GM19395 (cell line): ENCODE data around the gene KLK8.

Experiments used
- ATAC-seq: cut with Tn5 transposase; IDR thresholded peaks from one replicate; pipeline ENCODE4 v1.9.1; 2021; ENCODE audit warnings: mild to moderate bottlenecking, moderate library complexity; ENCODE audit not compliant: unreplicated experiment

Gene KLK8

DNA sequence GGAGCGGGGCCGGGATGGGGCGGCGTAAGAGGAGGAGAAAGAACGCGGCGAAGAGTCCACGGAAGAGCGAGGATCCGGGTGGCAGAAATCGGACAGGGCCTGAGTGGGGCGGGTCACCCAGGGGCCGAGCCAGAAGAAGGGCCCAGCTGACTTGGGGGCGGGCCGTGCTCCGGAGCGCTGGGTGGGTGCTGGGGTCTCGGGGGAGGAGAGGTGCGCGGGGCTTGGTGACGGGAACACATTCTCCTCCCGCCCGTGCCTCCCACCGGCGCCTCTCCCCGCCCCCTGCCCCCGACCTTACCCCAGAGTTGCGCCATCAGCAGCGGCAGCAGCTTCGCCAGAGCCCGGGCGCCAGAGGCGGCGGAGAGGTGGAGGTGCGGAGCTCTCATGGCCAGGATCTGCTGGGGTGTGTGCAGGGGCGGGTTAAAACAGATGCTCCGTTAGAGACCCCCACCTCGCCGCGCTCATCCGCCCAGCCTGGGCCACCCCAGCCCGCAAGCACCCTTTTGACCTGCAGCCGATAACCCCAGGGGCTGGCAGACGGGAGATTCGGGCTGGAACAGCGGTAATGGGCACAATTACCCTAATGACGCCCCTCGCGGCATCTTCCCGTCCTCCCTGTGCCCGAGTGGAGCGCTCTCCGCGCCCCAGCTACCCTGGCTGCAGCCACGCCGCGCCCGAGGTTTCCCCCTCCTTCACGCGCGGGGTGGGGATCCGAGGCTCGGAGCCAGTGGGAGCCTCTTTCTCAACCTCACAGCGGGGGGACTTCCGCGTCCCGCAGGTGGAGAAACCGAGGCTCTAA is 17.5 kb upstream of the KLK8 start:
- no peak for ATAC-seq

DNA sequence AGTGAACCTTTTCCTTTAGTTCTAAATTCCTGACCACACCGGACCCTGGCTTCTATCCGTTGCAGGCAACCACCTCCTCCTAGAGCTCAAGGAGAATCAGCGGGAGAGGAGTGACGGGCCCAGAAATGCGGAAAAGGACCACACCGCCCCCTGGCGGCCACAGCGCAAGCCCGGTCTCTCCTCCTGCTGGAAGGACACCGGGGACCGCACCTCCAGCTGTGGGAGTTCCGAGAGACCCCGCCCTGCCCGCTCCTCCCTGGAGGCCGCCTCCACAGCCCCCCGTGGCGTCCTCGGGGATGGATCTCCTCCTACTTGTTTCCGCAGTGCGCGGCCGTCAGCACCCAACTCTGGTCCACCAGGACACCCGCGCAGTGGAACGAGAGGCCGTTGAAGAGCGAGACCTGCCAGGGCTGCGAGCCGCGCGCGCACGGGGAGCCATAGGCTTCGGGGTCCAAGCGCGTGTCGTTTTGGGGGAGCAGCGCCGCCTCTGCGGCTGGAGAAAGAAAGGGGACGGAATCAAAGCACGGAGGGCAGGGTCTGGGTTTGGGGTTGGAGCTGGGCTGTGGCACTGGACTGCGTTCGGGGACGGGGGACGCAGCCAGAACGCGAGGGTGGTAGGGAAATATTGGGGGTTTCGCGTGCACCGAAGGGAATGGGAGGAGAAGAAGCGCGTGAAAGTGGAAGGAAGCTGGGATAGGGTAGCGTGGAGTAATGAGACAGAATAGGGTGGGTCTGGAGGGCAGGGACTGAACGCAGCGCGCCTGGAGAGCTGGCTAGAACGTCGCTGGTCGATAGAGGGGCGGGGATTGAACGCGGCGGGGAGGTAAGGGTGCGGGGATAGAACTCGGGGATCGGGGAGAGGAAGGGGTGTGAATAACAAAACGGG is 15.6 kb upstream of the KLK8 start:
- ATAC-seq, result no peak

DNA sequence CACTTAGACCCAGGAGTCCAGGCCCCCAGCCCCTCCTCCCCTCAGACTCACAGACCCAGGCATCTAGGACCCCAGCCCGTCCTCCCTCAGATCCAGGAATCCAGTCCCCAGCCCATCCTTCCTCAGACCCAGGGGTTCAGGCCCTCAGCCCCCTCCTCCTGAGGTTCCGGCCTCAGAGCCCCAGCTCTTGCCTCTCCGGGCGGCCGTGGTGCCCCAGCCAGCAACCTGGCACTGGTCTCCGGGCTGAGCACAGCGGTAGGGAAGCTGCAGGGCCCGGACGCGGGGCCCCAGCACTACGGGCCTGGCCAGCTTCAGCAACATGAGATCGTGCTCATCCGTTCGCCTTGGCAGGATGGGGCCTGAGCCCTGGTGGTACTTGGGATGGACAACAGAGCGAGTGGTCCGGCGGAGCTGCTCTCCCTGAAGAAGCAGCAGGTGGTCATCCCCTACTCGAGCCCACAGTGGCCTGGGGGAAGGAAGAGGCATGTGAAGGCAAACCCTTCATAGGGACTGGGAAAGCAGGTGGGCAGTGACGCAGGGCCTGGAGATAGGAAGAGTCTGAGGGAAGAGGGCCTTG is 14.4 kb upstream of the KLK8 start:
- no peak for ATAC-seq

DNA sequence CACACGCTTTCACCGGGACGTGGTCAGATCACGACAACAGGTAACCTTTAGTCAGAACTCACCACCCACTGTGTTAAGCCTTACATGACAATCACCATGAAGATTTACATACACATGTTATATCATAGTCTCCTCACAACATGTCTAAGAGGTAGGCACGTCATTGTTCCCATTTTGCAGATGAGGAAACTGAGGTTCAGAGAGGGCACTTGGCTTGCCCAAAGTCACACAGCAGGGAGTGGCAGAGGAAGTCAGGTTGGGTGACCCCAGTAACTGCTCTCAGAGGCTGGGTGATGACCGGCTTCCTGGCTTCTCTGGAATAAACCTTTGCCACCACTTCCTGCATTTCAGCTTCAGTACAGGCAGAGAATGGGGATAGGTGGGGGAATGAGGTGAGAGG is 12.8 kb upstream of the KLK8 start:
- ATAC-seq, result no peak

DNA sequence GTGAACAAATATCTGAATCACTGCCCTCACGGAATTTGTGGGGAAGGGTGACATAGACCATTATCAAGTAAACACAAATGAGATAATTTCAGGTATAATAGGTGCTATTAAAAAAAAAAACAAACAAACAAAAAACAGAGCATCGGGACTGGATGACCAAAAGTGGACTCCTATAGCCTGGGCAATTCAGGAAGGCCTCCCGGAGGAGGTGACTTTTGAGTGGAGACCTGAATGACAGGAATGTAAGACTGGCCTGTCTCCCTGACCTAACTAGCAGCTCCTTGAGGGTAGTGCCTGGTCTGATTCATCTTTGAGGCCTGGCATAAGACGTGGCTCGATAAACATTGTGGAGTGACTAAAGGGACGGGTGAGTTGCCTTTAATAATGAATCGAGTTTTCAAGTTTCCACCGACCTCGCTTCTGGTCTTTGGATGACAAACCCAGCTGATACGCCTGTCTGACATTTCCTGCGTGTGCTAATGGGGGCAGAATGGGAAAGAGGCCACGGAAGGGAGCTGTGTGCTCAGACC is 11.3 kb upstream of the KLK8 start:
- ATAC-seq, result no peak

DNA sequence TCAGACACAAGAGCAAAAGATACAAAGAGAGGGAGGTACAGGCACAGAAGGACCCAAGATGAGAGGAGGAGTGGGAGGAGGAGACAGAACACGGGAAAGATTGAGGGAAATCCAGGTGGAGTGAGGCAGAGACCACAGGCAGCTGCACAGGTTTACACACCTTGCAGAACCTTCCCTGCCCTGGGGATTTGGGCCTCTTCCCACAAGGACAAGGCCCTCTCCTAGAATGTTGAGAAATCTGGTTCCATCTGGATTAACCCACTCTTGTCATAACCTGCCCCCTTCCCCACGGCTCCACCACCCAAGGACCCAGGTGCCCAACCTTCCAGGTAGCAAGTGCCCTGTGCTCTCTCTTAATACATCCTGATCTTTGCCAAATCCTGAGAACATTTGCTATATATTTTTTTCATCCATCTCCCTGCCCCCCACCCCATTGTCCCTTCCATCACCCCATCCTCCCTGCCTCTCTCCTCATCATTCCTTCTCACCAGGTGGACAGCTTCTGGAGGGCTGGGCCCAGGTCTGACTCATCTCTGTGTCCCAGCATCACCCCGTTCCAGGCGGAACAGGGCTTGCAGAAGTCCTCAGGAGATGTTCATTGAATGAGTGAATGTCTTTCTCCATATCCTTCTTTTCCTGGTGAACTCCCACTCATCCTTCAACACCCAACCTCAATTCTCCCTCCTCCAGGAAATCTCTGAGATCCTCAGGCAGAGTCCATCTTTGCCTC is 8.8 kb upstream of the KLK8 start:
- ATAC-seq, result no peak

DNA sequence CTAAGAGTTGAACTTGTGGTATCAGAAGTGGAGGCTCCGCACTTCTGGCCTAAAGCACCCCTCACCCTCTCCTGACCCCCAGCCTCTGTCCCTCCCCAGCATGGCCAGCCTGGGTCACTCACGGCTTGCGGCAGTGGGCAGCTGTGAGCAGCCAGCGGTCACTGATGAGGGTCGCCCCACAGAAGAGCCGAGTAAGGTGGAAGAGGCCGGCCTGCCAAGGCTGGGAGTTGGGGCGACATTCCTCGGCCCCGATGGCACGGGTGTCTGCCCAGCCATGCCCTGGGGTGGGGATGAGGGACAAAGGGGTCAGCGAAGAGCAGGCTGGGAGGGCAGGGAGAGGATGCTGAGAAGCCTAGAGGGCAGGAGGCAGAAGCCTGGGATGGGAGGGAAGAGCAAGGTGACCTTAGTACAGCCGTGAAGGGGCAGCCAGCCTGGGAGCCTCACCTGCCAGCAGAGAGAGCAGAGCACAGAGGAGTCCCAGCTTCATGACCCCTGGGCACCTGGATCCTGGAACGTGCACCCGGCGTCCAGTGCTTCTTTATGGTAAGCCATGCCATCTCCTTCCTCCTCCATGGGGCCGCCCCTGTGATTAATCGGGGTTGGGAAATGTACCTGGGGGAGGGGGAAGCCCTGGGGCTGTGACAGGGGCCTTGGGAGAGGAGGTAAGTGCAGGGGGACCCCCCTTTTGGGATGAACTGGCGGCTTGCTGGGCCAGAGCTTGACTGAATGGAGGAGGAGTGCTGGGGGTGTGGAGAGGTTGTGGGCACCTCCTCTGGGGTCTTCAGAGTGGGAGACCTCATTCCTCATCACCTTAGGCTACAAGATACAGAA is 7.9 kb upstream of the KLK8 start:
- no peak for ATAC-seq

DNA sequence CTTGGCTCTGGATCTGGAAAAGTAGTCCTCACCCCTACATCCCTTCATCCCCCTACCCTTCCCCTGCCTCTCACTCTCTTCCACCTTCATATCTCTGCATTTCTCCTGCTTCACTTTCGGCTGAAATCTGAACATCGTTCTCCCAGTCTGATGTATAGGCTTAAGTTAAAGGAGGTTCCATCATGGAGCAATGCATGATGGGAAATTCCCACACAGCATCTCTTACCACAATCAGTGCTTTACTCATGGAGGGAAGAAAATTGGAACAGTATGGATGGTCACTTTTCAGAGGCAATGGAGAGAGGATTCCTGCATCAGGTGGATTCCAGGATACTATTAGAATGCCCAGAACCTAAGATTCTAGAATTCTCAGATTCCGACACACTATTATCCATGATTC is 6.1 kb upstream of the KLK8 start:
- no peak for ATAC-seq

DNA sequence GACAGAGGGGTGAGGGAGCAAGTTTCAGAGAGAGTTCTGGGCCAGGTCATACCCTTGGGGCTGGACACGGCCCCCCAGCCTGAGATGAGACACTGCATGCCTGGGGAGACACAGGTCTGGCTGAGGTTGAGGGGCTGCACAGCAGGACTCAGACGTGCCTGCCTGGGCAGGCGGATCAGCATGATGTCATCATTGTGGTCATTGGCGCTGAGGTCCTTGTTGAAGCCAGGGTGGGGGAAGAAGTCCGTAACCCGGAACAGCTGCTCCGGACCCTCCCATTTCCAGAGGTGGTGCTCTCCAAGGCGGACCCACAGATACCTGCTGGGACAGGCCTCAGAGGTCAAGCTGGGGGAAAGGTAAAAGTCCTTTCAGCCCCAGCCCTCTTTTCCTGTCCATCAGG is 5.0 kb upstream of the KLK8 start:
- no peak for ATAC-seq

DNA sequence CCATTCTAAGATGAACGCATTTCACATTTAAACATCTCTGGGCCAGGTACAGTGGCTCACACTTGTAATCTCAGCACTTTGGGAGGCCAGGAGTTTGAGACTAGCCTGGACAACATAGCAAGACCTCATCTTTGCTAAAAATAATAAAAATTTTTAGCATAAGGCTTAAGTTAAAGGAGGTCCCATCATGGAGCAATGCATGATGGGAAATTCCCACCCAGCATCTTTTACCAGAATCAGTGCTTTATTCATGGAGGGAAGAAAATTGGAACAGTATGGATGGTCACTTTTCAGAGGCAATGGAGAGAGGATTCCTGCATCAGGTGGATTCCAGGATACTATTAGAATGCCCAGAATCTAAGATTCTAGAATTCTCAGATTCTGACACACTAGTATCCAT is 3.8 kb upstream of the KLK8 start:
- no peak for ATAC-seq

DNA sequence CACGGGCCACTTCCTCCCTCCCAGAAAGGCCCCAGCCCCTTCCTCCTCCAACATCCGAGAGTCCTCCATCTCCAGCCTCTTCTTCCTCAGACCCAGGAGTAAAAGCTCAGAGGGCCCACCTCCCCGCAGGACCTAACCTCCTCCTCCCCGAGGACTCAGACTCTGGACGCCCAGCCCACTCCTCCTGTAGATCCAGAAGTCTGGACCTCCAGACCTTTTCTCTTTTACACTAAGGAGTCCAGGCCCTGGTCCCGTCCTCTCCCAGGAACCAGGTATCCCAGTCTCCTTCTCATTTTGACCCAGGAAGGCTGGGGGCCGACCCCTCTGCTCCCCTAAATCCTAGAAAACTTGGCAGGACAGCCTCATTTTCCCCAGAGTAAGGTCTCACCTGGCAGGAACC is 1.9 kb upstream of the KLK8 start:
- ATAC-seq, result no peak

DNA sequence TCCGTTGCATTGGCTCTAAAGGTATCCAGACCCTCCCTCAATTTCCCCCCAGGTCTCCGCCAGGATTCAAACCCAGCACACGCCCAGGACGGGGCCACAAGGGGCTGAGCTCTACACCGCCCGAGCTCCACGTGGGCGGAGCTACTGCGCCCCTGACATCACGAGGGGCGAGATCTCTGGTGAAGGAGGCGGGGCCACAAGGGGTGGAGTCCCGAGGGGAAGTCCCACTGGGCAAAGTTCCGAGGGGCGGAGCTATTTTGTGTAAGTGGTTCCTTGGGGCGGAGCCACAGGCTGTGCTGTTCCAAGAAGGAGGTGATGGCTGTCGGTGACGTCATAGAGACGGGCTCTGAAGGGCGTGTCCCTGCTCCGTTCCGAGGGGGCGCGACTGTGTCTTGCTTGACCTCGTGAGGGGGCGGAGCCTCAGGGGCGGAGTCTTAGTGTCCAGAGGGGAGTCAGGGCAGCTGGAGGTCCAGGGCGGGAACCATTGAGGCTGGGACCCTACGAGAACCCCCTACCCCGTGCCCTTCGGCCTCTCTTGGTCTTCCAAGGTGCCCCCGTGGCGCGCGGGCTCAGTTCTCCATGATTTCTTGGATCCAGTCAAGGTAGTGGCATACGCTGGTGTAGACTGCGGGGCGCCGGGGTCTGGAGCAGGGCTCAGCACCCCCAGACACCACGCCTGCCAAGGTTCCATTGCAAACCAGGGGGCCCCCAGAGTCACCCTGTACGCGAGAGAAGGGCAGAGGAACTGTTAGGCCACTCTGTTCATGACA is 1.3 kb upstream of the KLK8 start:
- ATAC-seq, result no peak

DNA sequence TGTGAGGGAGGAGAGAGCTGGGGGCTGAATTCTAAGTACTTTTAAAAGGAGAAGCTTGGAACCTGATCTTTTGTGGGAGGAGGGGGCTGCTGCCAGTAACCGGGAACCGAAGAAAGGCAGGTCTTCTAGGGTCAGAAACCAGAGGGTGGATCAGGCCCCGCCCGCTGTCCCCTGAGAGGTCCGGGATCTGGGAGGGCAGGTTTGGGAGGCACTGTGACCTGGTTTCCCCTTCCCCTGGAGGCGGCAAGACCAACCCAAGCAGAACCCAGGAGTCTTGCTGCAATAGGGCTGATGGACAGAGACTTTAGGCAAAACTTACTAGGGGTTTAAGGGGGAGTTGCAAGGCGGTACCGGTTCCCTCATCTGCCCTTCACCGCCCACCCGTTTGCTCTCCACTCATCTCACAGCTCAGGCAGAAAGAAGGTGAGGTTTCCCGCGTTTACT is 707 bp upstream of the KLK8 start:
- no peak for ATAC-seq

DNA sequence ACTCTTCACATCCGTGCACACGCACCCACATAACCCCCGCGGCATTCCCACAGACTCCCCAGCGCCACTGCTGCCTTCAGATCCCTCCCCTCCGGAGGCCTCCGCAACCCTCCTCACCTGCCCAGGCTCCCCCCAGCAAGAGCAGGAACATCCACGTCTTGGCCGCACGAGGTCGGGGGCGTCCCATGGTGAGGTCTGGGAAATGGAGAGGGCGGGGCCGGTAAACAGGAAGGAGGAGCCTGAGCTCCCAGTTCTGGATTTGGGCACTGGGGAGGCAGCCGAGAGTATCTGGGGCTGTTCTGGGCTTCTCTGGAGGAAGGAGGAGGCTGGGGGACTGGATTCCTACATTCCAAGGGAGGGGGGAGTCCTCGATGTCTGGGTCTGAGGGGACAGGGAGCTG is 423 bp downstream of the KLK8 start:
- no peak for ATAC-seq

DNA sequence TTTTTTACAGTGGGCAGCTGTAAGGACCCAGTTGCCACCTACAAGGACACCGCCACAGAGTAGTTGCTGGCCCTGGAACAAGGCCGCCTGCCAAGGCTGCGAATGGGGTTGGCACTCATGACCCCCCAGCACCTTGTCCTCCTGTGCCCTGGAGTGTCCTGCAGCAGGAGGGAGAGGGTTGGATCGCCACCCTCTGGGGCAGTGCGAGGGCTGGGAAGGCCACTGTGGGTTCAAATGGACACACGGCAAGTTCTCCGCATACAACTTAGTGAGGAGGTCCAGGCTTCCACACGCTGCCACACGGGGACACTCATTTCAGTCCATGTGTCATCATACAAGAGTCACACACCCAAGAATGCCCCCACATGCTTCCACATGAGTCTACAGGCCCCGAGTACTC is 978 bp downstream of the KLK8 start:
- ATAC-seq, result no peak

DNA sequence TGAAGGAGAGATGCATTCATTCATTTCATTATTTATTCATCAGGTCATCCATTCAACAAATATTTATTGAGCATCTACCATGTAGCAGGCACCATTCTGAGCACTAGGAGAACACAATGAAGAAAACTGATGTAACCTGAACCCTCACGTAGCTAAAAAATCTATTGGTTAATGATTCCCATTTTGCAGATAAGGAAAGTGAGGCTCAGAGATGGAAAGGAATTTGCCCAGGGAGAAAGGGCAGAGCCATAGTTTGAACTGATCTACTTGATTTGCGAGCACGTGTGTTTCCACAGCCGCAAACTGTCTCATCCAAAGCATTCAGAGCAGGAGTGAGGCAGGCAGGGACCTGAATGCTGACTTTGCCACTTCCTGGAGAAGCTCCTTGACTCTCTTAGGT is 2.7 kb downstream of the KLK8 start:
- no peak for ATAC-seq

DNA sequence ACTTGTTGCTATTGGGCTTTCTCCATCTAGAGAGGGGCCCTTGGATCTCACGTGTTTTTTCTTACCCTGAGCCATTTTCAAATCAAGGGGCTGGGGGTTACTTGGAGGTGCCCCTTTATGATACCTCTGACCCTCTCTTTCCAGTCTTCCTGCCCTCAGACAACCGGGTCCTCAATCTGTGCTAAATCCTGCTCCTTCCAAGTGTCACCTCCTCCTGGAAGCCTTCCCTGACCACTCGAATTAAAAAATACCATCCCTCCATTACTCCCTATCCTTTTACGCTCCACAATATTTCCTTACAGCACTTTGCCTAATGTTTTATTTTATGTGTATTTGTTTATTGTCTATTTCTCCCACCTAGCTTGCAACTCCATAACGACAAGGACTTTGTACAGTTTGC is 3.3 kb downstream of the KLK8 start:
- no peak for ATAC-seq

DNA sequence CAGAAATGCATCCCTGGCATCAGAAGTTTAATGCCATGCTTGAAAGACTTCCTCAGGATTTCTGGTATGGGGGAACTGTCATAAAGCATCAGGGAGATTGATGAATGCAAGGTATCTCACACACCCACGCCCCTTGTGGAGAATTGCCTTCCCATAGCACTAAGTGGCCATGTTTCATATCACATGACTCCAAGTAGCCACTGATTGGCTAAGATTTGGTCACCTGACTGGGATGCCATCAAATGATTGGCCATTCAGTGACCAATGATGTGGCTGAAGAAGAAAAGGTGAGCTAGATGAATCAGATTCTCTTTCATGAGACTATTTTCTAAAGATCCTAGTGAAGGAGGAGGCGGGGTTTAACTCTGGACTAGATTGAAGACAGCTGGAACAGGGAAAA is 7.3 kb downstream of the KLK8 start:
- ATAC-seq, result no peak

DNA sequence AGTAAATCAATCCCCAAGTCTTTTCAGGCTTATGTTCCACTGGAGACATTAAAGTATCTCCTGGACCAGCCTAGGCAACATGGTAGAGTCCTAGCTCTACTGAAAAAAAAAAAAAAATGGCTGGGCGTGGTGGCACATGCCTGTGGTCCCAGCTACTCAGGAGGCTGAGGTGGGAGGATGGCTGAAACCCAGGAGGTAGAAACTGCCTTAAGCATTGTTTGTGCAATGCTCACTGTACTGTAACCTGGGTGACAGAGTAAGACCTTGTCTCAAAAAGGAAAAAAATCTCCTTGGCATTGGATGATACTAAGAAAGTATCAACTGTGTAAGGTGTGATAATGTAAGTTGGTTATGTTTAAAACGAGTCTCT is 8.8 kb downstream of the KLK8 start:
- ATAC-seq, result no peak
